ENCODE data around the gene KLRB1.
"Not testable (repeated sequence)": the region's sequence is repeated elsewhere in the genome, so short reads cannot be mapped to it uniquely, and the experiment has no call there.

KLRB1 gene

DNA sequence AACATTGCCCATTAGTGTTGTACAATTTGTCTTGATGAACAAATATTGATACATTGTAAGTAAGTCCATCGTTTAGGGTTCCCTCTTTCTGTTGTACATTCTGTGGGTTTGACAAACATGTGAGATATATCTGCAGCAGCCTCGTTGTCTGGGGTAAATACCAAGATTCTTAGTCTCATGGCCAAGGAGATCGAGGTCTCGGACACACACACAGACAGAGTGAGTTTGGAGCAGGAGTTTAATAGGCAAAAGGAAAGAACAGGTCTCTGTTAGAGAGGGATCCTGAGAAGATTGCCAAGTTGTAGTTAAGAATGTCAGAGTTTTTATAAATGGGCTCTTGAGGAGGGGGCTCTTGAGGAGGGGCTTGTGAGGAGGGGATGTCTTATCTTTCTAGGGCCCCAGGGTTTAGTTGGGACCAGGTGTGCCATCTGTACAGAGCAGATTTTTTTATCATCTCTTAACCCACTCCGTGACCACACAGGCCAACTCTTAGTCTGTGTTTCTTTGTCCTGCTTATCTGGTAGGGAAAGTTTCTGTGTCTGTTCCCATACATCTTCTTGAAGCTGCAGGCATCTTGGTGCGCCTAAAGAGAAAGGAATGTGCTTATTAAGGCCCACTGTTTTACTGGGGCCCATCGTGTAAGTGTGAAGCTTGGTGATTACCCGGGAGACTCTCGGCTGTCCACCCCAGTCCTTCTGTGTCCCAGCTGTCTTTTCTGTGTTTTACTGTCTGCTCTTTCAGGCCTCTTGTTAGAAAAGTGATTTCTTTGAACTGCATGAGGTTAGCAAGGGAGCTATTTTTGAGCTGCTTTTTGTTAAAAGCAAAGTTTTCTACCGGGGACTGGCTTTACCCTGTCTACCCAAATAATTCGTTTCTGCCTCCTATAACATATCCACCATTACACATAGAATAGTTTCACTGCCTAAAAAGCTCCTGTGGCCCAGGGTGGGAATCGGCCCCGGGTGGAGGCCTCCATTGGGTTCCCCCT is 39.4 kb upstream of the KLRB1 start:
- TF ChIP-seq ZFX (IDR thresholded peaks at IDR 0.05): no peak
- TF ChIP-seq, protein P1, sequence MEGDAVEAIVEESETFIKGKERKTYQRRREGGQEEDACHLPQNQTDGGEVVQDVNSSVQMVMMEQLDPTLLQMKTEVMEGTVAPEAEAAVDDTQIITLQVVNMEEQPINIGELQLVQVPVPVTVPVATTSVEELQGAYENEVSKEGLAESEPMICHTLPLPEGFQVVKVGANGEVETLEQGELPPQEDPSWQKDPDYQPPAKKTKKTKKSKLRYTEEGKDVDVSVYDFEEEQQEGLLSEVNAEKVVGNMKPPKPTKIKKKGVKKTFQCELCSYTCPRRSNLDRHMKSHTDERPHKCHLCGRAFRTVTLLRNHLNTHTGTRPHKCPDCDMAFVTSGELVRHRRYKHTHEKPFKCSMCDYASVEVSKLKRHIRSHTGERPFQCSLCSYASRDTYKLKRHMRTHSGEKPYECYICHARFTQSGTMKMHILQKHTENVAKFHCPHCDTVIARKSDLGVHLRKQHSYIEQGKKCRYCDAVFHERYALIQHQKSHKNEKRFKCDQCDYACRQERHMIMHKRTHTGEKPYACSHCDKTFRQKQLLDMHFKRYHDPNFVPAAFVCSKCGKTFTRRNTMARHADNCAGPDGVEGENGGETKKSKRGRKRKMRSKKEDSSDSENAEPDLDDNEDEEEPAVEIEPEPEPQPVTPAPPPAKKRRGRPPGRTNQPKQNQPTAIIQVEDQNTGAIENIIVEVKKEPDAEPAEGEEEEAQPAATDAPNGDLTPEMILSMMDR (conservative IDR thresholded peaks at IDR 0.05): no peak
- H3K27ac ChIP-seq: peak overlapping the region; percentile 84

DNA sequence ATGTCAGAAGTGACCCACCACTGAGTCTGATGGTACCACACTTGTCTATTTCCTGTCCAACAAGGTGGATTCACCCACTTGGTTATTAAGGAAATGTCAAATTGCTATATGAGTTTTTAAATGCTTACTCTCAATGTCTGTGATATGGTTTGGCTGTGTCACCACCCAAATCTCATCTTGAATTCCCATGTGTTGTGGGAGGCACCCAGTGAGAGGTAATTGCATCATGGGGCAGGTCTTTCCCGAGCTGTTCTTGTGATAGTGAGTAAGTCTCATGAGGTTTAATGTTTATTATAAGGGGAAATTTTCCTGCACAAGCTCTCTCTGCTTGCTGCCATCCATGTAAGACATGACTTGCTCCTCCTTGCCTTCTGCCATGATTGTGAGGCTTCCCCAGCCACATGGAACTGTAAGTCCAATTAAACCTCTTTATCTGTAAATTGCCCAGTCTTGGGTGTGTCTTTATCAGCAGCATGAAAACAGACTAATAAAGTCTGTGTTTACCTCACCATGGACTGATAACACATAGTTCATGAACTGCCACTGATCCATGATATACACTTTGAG is 37.4 kb upstream of the KLRB1 start:
- H3K27ac ChIP-seq: not testable (repeated sequence)

DNA sequence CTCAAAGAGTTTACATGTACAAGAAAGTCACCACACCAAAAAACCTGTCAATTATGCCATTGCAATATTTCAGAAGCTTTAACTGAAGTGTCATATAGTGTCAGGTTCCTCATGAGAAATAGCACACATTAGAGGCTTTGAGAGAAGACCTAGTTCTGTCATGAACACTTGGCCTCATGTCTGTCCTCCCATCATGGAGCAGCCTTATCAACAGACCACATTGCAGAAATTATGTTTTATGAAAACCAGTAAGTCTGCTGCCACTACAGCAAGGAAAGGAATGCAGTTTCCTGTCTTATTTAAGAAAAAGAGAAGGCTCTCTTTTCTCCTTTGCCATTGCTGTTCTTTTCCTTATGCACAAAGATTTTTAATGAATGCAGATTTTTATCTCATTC is 35.5 kb upstream of the KLRB1 start:
- H3K27ac ChIP-seq: no peak overlapping the region
- TF ChIP-seq, protein P1 (conservative IDR thresholded peaks at IDR 0.05): no peak
- TF ChIP-seq ZFX (IDR thresholded peaks at IDR 0.05): no peak

DNA sequence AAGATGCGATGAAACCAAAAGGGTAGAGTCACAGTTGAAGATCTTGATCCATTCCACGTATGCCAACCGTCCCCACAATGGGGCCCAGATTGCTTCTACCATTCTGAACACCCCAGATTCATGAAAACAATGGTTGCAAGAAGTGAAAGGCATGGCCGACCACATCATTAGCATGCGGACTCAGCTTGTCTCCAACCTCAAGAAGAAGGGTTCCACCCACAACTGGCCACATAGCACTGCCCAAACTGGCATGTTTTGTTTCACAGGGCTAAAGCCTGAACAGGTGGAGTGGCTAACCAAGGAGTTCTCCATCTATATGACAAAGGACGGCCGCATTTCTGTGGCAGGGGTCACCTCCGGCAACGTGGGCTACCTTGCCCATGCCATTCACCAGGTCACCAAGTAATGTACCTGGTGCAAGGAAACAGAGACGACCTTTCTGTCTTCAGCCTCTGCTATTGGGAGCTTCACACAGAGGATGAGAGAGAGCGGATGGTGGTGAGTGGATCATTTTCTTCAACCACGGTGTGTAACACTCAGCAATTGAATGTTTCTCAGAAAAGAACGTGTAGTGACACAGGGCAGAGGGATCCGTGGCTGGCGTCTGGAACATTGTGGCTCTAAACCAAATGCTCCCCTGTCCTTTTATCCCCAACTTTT is 35.0 kb upstream of the KLRB1 start:
- no peak overlapping the region for H3K27ac ChIP-seq
- TF ChIP-seq, protein P1 (conservative IDR thresholded peaks at IDR 0.05): no peak
- TF ChIP-seq ZFX (IDR thresholded peaks at IDR 0.05): no peak

DNA sequence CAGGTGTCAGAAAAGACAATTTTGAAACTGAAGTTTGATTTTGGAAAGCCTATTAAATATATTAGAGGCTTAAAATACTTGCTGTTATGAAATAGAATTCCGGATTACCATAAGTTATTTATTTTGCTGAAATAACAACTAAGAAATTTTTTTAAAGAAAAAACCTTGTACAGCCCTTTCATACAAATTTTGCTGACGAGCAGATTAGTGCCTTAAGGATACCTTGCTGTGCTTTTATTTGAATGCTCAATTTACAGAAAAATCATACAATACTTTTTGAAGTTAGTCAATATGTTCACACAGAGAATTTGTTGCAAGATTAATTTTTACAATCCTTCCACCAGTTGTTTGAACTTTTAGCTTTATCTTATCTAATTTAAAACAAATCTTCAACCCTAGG is 32.3 kb upstream of the KLRB1 start:
- no peak for TF ChIP-seq ZFX (IDR thresholded peaks at IDR 0.05)
- TF ChIP-seq, protein P1 (conservative IDR thresholded peaks at IDR 0.05): no peak

DNA sequence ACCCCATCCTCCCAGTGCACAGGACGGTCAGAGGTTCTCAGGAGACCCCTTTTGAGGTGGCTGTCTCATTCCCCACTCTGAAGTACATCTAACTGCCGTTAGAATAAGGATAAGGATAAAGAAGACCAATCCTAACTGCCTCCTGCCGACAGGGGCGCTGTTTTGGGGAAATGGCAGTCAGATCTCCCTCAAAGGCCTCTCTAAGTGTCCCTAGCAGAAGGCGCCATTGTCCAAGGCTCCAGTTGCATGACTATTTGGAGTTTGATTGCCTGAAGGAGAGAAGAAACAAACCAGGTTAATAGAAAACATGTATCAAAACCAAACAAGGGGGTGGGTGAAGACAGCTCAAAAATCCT is 29.1 kb upstream of the KLRB1 start:
- TF ChIP-seq ZFX (IDR thresholded peaks at IDR 0.05): no peak
- TF ChIP-seq, protein P1 (conservative IDR thresholded peaks at IDR 0.05): peak; percentile 41
- H3K27ac ChIP-seq: no peak overlapping the region

More for the DNA sequence above, 32.3 kb upstream of the KLRB1 start:
- no peak overlapping the region for H3K27ac ChIP-seq

DNA sequence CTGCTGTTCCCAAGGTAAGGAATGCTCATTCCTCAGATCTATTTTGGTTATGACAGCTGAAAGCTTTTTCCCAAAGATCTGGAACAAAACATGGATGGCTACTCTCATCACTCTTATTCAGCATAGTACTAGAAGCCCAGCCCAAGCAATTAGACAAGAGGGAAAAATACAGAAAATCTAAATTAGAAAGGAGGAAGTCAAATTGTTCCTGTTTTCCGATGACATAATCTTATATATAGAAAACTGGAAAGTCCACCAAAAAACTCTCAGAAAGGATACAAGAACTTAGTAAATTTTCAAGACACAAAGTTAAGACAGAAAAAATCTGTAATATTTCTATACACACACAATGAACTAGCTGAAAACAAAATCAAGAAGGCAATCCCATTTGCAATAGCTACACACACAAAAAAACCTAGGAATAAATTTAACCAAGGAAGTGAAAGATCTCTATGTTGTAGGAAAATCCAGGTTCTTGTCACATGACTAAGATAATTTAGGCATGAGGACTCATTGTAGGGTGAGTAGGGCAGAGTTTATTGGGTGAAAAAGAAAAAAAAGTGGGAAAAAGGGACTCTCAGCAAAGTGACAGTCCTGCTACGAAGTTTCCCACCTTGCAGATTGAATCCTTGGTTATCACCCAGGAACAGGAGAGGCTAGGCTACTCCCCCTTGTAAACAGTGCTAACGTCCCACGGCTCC is 28.6 kb upstream of the KLRB1 start:
- TF ChIP-seq, protein P1 (conservative IDR thresholded peaks at IDR 0.05): no peak
- no peak for TF ChIP-seq ZFX (IDR thresholded peaks at IDR 0.05)
- H3K27ac ChIP-seq: no peak overlapping the region
